IMR-90 (cell line): ENCODE results near the gene ATP1A2. TPM values are rescaled to one million over a fixed set of nuclear protein-coding genes. Genes with fewer than 3 reads are reported as not detected.

ENCODE experiments used
- ATAC-seq: fragments of 200-7000 bp; cut with Tn5 transposase; 2 replicates; pipeline ENCODE4 v1.9.1; 2020; ENCODE audit warnings: low read depth, mild to moderate bottlenecking, moderate library complexity
- BruUV-seq: library from RNA; stranded (reverse); fragments of 400-500 nt; replicated peaks from 2 replicates; lab custom pipeline; 2021; lab: Mats Ljungman, UMichigan
- CTCF ChIA-PET: fragments of 300-600 bp; formaldehyde crosslinking; extraction: SDS; loops from one replicate; lab custom pipeline; 2021; ENCODE audit warnings: antibody characterized with exemption; lab: Yijun Ruan, JAX
- POLR2A ChIA-PET: fragments of 300-600 bp; sonication (Branson Sonifier 250); formaldehyde crosslinking; loops from one replicate; lab custom pipeline; 2022; ENCODE audit warnings: antibody characterized with exemption; ENCODE audit not compliant: unreplicated experiment; lab: Charles Lee
- DNase-seq: peaks from one replicate; pipeline ENCODE4 v3.0.0; 2013
- H2AFZ ChIP-seq: replicated peaks from 2 replicates; pipeline ENCODE3; 2013; ENCODE audit warnings: low read length, mild to moderate bottlenecking; ENCODE audit not compliant: poor library complexity
- H2AK5ac ChIP-seq: 2 replicates; pipeline ENCODE4 v1.6.1; 2013; ENCODE audit warnings: low read depth, low read length, inconsistent platforms
- H2AK9ac ChIP-seq: replicated peaks from 2 replicates; pipeline ENCODE3; 2013; ENCODE audit warnings: mild to moderate bottlenecking, low read depth, low read length, moderate library complexity; ENCODE audit not compliant: poor library complexity
- H2BK120ac ChIP-seq: 2 replicates; pipeline ENCODE4 v1.6.1; 2013; ENCODE audit warnings: low read depth, low read length, inconsistent platforms
- H2BK15ac ChIP-seq: 3 replicates; pipeline ENCODE4 v1.6.1; 2013; ENCODE audit warnings: low read depth, low read length, inconsistent platforms
- H2BK20ac ChIP-seq: 2 replicates; pipeline ENCODE4 v1.6.1; 2013; ENCODE audit warnings: low read depth, mild to moderate bottlenecking, inconsistent platforms, low read length, moderate library complexity
- H2BK5ac ChIP-seq: 2 replicates; pipeline ENCODE4 v1.6.1; 2013; ENCODE audit warnings: mild to moderate bottlenecking, low read depth, low read length, inconsistent platforms; ENCODE audit not compliant: poor library complexity, severe bottlenecking
- H3K14ac ChIP-seq: replicated peaks from 2 replicates; pipeline ENCODE4 v1.6.1; 2013; ENCODE audit warnings: low read depth, low read length, inconsistent platforms
- H3K18ac ChIP-seq: 2 replicates; pipeline ENCODE4 v1.6.1; 2013; ENCODE audit warnings: low read depth, low read length, control low read depth
- H3K23ac ChIP-seq: 2 replicates; pipeline ENCODE4 v1.6.1; 2013; ENCODE audit warnings: low read depth, low read length, inconsistent platforms
- H3K27ac ChIP-seq: 2 replicates; pipeline ENCODE4 v1.5.1; 2013; ENCODE audit warnings: mild to moderate bottlenecking, control low read depth, low read length; ENCODE audit not compliant: insufficient read depth
- H3K27me3 ChIP-seq: 2 replicates; pipeline ENCODE4 v1.6.1; 2013; ENCODE audit warnings: low read length; ENCODE audit not compliant: control insufficient read depth, insufficient read depth
- H3K36me3 ChIP-seq: 2 replicates; pipeline ENCODE4 v1.6.1; 2013; ENCODE audit warnings: low read length, mixed read lengths; ENCODE audit not compliant: control insufficient read depth, insufficient read depth
- H3K4ac ChIP-seq: 2 replicates; pipeline ENCODE4 v1.6.1; 2013; ENCODE audit warnings: low read depth, low read length, inconsistent platforms
- H3K4me1 ChIP-seq: 2 replicates; pipeline ENCODE4 v1.6.1; 2013; ENCODE audit warnings: low read length, mixed read lengths; ENCODE audit not compliant: control insufficient read depth, insufficient read depth
- H3K4me2 ChIP-seq: 2 replicates; pipeline ENCODE4 v1.6.1; 2013; ENCODE audit warnings: low read depth, mild to moderate bottlenecking, control low read depth, low read length, moderate library complexity
- H3K4me3 ChIP-seq: 2 replicates; pipeline ENCODE4 v1.5.1; 2013; ENCODE audit warnings: low read depth, mild to moderate bottlenecking, control low read depth, low read length, moderate library complexity; ENCODE audit not compliant: insufficient read depth
- H3K56ac ChIP-seq: 2 replicates; pipeline ENCODE4 v1.6.1; 2013; ENCODE audit warnings: low read length, inconsistent platforms; ENCODE audit not compliant: insufficient read depth; ENCODE audit errors: extremely low read depth
- H3K79me1 ChIP-seq, 2 experiments: 2 replicates each; pipeline ENCODE4 v1.6.1; 2013; ENCODE audit warnings: low read length in 2 of 2, inconsistent platforms in 1 of 2, low read depth in 1 of 2
- H3K9ac ChIP-seq: 2 replicates; pipeline ENCODE4 v1.6.1; 2013; ENCODE audit warnings: low read depth, low read length, control low read depth
- H3K9me1 ChIP-seq: 2 replicates; pipeline ENCODE4 v1.6.1; 2013; ENCODE audit warnings: low read length, inconsistent platforms; ENCODE audit not compliant: insufficient read depth
- H3K9me3 ChIP-seq: 2 replicates; pipeline ENCODE4 v1.6.1; 2013; ENCODE audit warnings: low read length; ENCODE audit not compliant: control insufficient read depth, insufficient read depth
- H4K20me1 ChIP-seq: 2 replicates; pipeline ENCODE4 v1.6.1; 2013; ENCODE audit warnings: low read length, inconsistent platforms; ENCODE audit not compliant: insufficient read depth
- H4K5ac ChIP-seq: 2 replicates; pipeline ENCODE4 v1.6.1; 2013; ENCODE audit warnings: mild to moderate bottlenecking, low read depth, low read length, control low read depth
- H4K8ac ChIP-seq, 2 experiments: 2 replicates each; pipeline ENCODE4 v1.6.1; 2013; ENCODE audit warnings: low read depth in 2 of 2, low read length in 2 of 2, control low read depth in 1 of 2, inconsistent platforms in 1 of 2
- H4K91ac ChIP-seq: 2 replicates; pipeline ENCODE4 v1.6.1; 2013; ENCODE audit warnings: low read depth, low read length, inconsistent platforms; ENCODE audit not compliant: insufficient read depth
- BHLHE40 ChIP-seq: fragments of 150-350 bp; IDR thresholded peaks from 2 replicates; pipeline ENCODE4 v1.6.1; 2016; ENCODE audit warnings: mild to moderate bottlenecking, low read depth, low read length
- CEBPB ChIP-seq: IDR thresholded peaks from 2 replicates; pipeline ENCODE4 v1.6.1; 2012; ENCODE audit warnings: low read depth, low read length, improper control_type of control experiment
- CHD1 ChIP-seq: IDR thresholded peaks from 2 replicates; pipeline ENCODE4 v1.6.1; 2012; ENCODE audit warnings: low read depth, low read length, improper control_type of control experiment
- CTCF ChIP-seq: conservative IDR thresholded peaks from 2 replicates; pipeline ENCODE4 v1.5.1; 2012; ENCODE audit warnings: mild to moderate bottlenecking, low read depth, low read length, improper control_type of control experiment
- FOS ChIP-seq: fragments of 150-350 bp; IDR thresholded peaks from 2 replicates; pipeline ENCODE4 v1.6.1; 2016; ENCODE audit warnings: low read depth, low read length
- MAFK ChIP-seq: IDR thresholded peaks from 2 replicates; pipeline ENCODE4 v1.6.1; 2012; ENCODE audit warnings: low read depth, low read length, improper control_type of control experiment
- MAZ ChIP-seq: IDR thresholded peaks from 2 replicates; pipeline ENCODE4 v1.6.1; 2012; ENCODE audit warnings: low read depth, mild to moderate bottlenecking, low read length, improper control_type of control experiment, moderate library complexity, borderline replicate concordance
- MXI1 ChIP-seq: IDR thresholded peaks from 2 replicates; pipeline ENCODE4 v1.6.1; 2012; ENCODE audit warnings: low read depth, mild to moderate bottlenecking, low read length, moderate library complexity, borderline replicate concordance
- NFE2L2 ChIP-seq: fragments of 150-350 bp; IDR thresholded peaks from 2 replicates; pipeline ENCODE4 v1.6.1; 2016; ENCODE audit warnings: low read depth, mild to moderate bottlenecking, low read length
- POLR2A ChIP-seq: IDR thresholded peaks from 2 replicates; pipeline ENCODE4 v1.6.1; 2012; ENCODE audit warnings: mild to moderate bottlenecking, low read depth, low read length
- RCOR1 ChIP-seq: IDR thresholded peaks from 2 replicates; pipeline ENCODE4 v1.6.1; 2012; ENCODE audit warnings: mild to moderate bottlenecking, low read length, improper control_type of control experiment; ENCODE audit not compliant: insufficient replicate concordance
- RFX5 ChIP-seq: IDR thresholded peaks from 2 replicates; pipeline ENCODE4 v1.8.0; 2012; ENCODE audit warnings: low read depth, mild to moderate bottlenecking, low read length, moderate library complexity
- SMC3 ChIP-seq: fragments of 150-350 bp; IDR thresholded peaks from 2 replicates; pipeline ENCODE4 v1.6.1; 2016; ENCODE audit warnings: low read depth, mild to moderate bottlenecking, antibody characterized with exemption, low read length, moderate library complexity
- WGBS, 2 experiments: methylation state at CpG; one replicate each; pipeline versions ENCODE4 v1.1.5 to v1.1.7; 2013; ENCODE audit warnings: missing lambda C conversion rate in 2 of 2; ENCODE audit not compliant: insufficient read length in 1 of 2; ENCODE audit errors: extremely low coverage in 2 of 2; 5-methylcytosine and 5-hydroxymethylcytosine counted together
- dilution Hi-C: fragments of 300-500 bp; cut with HindIII; formaldehyde crosslinking; loops from one replicate; pipeline ENCODE4 v1.14.3; 2018; ENCODE audit warnings: low sequenced_read_pairs; ENCODE audit not compliant: unreplicated experiment
- in situ Hi-C: fragments of 300-500 bp; cut with MboI; formaldehyde crosslinking; loops from 3 replicates; pipeline ENCODE4 v1.14.3; 2019; ENCODE audit warnings: low sequenced_read_pairs, inconsistent platforms, mixed read lengths
- intact Hi-C: fragments of 100-400 bp; cut with micrococcal nuclease; formaldehyde crosslinking; loops from 2 replicates; pipeline ENCODE4 v1.10.0; 2022
- polyA plus RNA-seq, 3 experiments: library from polyadenylated mRNA; depleted of rRNA; stranded (reverse); fragments of >200 nt; gene quantifications; 2 replicates each; pipeline ENCODE4 v1.2.3, GENCODE V29; 2012; ENCODE audit warnings: low replicate concordance in 1 of 3
- total RNA-seq: library from RNA; depleted of rRNA; stranded (reverse); fragments of >200 nt; gene quantifications from 2 replicates; pipeline ENCODE4 v1.2.3, GENCODE V29; 2012
- TF ChIP-seq, protein P1 (sequence below): fragments of 150-350 bp; IDR thresholded peaks from 2 replicates; pipeline ENCODE4 v1.6.1; 2016; ENCODE audit warnings: low read depth, mild to moderate bottlenecking, low read length, moderate library complexity, borderline replicate concordance

The ATP1A2 gene
- total and polyA plus RNA-seq, 2 of the 4 experiments (the other 2 are of a cell fraction) = under 0.01 to 0.15 TPM

DNA sequence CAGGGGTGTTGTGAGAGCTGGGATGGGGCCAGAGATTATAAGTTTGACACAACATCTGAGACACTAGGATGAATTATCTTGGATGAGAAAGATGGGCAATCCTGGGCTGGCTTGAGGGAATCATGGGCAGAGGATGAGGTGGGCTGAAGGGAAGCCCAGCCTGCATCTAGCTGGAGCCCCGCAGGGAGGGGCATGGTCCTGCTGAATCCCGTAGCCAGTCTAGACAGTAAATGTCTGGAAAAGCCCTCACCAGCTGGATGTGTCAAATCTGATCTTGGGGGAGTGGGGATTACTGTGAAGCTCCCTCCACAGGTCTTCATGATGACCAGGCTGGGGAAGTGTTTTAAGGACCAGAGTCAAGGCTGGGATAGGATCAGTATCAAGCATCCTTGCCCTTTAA, 71.2 kb downstream of the ATP1A2 start:
- H4K5ac ChIP-seq = no peak overlapping the region
- no peak overlapping the region for H2BK5ac ChIP-seq
- no peak overlapping the region for H3K14ac ChIP-seq
- no peak overlapping the region for H2AK9ac ChIP-seq
- intact Hi-C loops (no loop called here), in situ Hi-C loops (loop anchor here (25.0 kb wide), 1 partner anchor 426 kb away; no protein-coding TSS in a partner anchor), dilution Hi-C loops (no loop called here)
- no peak overlapping the region for H4K91ac ChIP-seq
- no peak for DNase-seq
- H2BK120ac ChIP-seq = no peak overlapping the region
- no peak overlapping the region for H2BK20ac ChIP-seq
- H2BK15ac ChIP-seq = no peak overlapping the region
- no TSS peak for BruUV-seq
- H3K23ac ChIP-seq = no peak overlapping the region
- peaks cover 17% of the 10 kb centered on the region for H3K27me3 ChIP-seq
- H3K4ac ChIP-seq = no peak overlapping the region
- H2AFZ ChIP-seq = no peak overlapping the region
- CTCF ChIA-PET = interaction anchor here (1.3 kb wide), 1 partner anchor 33 kb away, joined by 3 read pairs; no protein-coding TSS in a partner anchor
- H4K20me1 ChIP-seq = no peaks in the 10 kb centered on the region
- H3K4me2 ChIP-seq = no peak overlapping the region
- H3K18ac ChIP-seq = no peak overlapping the region
- WGBS, 2 experiments = 80% methylated on average over 1 of the region's 2 CpGs; no CpG with 5 or more reads in 1 of the 2 experiments
- no peak overlapping the region for H3K9ac ChIP-seq
- H2AK5ac ChIP-seq = no peak overlapping the region
- no peak overlapping the region for H3K27ac ChIP-seq
- H3K9me3 ChIP-seq = no peaks in the 10 kb centered on the region
- H3K4me3 ChIP-seq = no peak overlapping the region
- no peaks in the 10 kb centered on the region for H3K79me1 ChIP-seq
- no peaks in the 10 kb centered on the region for H3K36me3 ChIP-seq
- POLR2A ChIA-PET = interaction anchor here (0.5 kb wide), 1 partner anchor 63 kb away, joined by 4 read pairs; no protein-coding TSS in a partner anchor
- 0 out of 2 replicates have a peak, but pooled peaks cover 7% of the 10 kb centered on the region for H3K9me1 ChIP-seq
- TF ChIP-seq RFX5 = no peak
- no peak for TF ChIP-seq POLR2A
- no peak for TF ChIP-seq MXI1
- TF ChIP-seq RCOR1 = no peak
- TF ChIP-seq CTCF = no peak
- TF ChIP-seq FOS = no peak
- no peak for TF ChIP-seq CHD1
- no peak for TF ChIP-seq BHLHE40
- no peak for TF ChIP-seq CEBPB
- no peak for TF ChIP-seq MAZ
- no peak for TF ChIP-seq MAFK
- TF ChIP-seq, protein P1, sequence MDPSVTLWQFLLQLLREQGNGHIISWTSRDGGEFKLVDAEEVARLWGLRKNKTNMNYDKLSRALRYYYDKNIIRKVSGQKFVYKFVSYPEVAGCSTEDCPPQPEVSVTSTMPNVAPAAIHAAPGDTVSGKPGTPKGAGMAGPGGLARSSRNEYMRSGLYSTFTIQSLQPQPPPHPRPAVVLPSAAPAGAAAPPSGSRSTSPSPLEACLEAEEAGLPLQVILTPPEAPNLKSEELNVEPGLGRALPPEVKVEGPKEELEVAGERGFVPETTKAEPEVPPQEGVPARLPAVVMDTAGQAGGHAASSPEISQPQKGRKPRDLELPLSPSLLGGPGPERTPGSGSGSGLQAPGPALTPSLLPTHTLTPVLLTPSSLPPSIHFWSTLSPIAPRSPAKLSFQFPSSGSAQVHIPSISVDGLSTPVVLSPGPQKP = no peak
- TF ChIP-seq NFE2L2 = no peak
- no peak for TF ChIP-seq SMC3
- no peak overlapping the region for H4K8ac ChIP-seq
- H3K4me1 ChIP-seq = peaks cover 1% of the 10 kb centered on the region; the same call in 1 of the 2 replicates
- H3K56ac ChIP-seq = no peak overlapping the region
- ATAC-seq = no peak
